ENCODE measurements around the gene IRF3. TPM values are rescaled to one million over a fixed set of nuclear protein-coding genes. Genes with fewer than 3 reads are reported as not detected.

Gene IRF3
- total RNA-seq, 1 experiment from 2014 or later, result 56.9 TPM

- H3K9me3 ChIP-seq (replicated peaks), result no peaks in the 10 kb centered on the region
- no peaks in the 10 kb centered on the region for H3K27me3 ChIP-seq (replicated peaks)
- H3K4me1 ChIP-seq (replicated peaks), result peaks cover 19% of the 10 kb centered on the region
- H3K4me3 ChIP-seq, result no peak overlapping the region
- H3K27ac ChIP-seq, result no peak overlapping the region
- no peak for DNase-seq (ENCODE audit: low read depth in 1 of 2, low spot score in 2 of 2)
- H3K36me3 ChIP-seq, result peaks cover 43% of the 10 kb centered on the region
Measured at GRCh38 chr19:49669516-49669915, 3.9 kb upstream of the IRF3 start.

GRCh38 chr19:49667473-49667872, 1.8 kb upstream of the IRF3 start:
- Histone ChIP-seq H3K4me1 (replicated peaks) (peaks cover 25% of the 10 kb centered on the region), H3K4me3 (no peak overlapping the region), H3K27me3 (replicated peaks) (no peaks in the 10 kb centered on the region), H3K9me3 (replicated peaks) (no peaks in the 10 kb centered on the region), H3K27ac (no peak overlapping the region), H3K36me3 (peaks cover 49% of the 10 kb centered on the region)
- DNase-seq (ENCODE audit: low read depth in 1 of 2, low spot score in 2 of 2), result no peak

GRCh38 chr19:49666120-49666444, 425 bp upstream of the IRF3 start:
- Histone ChIP-seq H3K27me3 (replicated peaks) (no peaks in the 10 kb centered on the region), H3K27ac (peak overlapping the region; percentile 11; the same call in 1 of the 2 replicates), H3K36me3 (peaks cover 54% of the 10 kb centered on the region), H3K4me1 (replicated peaks) (peaks cover 20% of the 10 kb centered on the region), H3K4me3 (peak overlapping the region; percentile 56), H3K9me3 (replicated peaks) (no peaks in the 10 kb centered on the region)
- DNase-seq (ENCODE audit: low read depth in 1 of 2, low spot score in 2 of 2), result no peak

GRCh38 chr19:49665036-49665350, 664 bp downstream of the IRF3 start:
- no peaks in the 10 kb centered on the region for H3K9me3 ChIP-seq (replicated peaks)
- H3K27ac ChIP-seq, result peak overlapping the region; percentile 11
- peak overlapping the region; percentile 56 for H3K4me3 ChIP-seq
- DNase-seq (ENCODE audit: low read depth in 1 of 2, low spot score in 2 of 2), result no peak
- H3K27me3 ChIP-seq (replicated peaks), result no peaks in the 10 kb centered on the region
- H3K4me1 ChIP-seq (replicated peaks), result peaks cover 20% of the 10 kb centered on the region
- peaks cover 56% of the 10 kb centered on the region for H3K36me3 ChIP-seq

- no peaks in the 10 kb centered on the region for H3K9me3 ChIP-seq (replicated peaks)
- H3K36me3 ChIP-seq, result peaks cover 57% of the 10 kb centered on the region
- H3K27me3 ChIP-seq (replicated peaks), result no peaks in the 10 kb centered on the region
- H3K27ac ChIP-seq, result 0 out of 2 replicates have a peak overlapping the region, but pooled peaks have one; percentile 12
- H3K4me1 ChIP-seq (replicated peaks), result peaks cover 20% of the 10 kb centered on the region
- peak; percentile 80 to 91 for DNase-seq (ENCODE audit: low read depth in 1 of 2, low spot score in 2 of 2)
- peak overlapping the region; percentile 56 for H3K4me3 ChIP-seq
Measured at GRCh38 chr19:49664171-49665035, 1.3 kb downstream of the IRF3 start.

GRCh38 chr19:49663224-49663623, 2.4 kb downstream of the IRF3 start:
- Histone ChIP-seq H3K9me3 (replicated peaks) (no peaks in the 10 kb centered on the region), H3K27ac (no peak overlapping the region), H3K36me3 (peaks cover 59% of the 10 kb centered on the region), H3K27me3 (replicated peaks) (no peaks in the 10 kb centered on the region), H3K4me1 (replicated peaks) (peaks cover 20% of the 10 kb centered on the region), H3K4me3 (no peak overlapping the region)
- no peak for DNase-seq (ENCODE audit: low read depth in 1 of 2, low spot score in 2 of 2)

- H3K9me3 ChIP-seq (replicated peaks), result no peaks in the 10 kb centered on the region
- no peak for DNase-seq (ENCODE audit: low read depth in 1 of 2, low spot score in 2 of 2)
- peaks cover 63% of the 10 kb centered on the region for H3K36me3 ChIP-seq
- no peaks in the 10 kb centered on the region for H3K27me3 ChIP-seq (replicated peaks)
- no peak overlapping the region for H3K4me3 ChIP-seq
- no peak overlapping the region for H3K27ac ChIP-seq
- H3K4me1 ChIP-seq (replicated peaks), result peaks cover 15% of the 10 kb centered on the region
Measured at GRCh38 chr19:49662011-49662410, 3.6 kb downstream of the IRF3 start.

- no peak overlapping the region for H3K4me3 ChIP-seq
- H3K36me3 ChIP-seq, result peaks cover 76% of the 10 kb centered on the region
- no peaks in the 10 kb centered on the region for H3K27me3 ChIP-seq (replicated peaks)
- DNase-seq (ENCODE audit: low read depth in 1 of 2, low spot score in 2 of 2), result no peak
- H3K4me1 ChIP-seq (replicated peaks), result peaks cover 6% of the 10 kb centered on the region; the same call in 1 of the 2 replicates
- H3K9me3 ChIP-seq (replicated peaks), result no peaks in the 10 kb centered on the region
- H3K27ac ChIP-seq, result no peak overlapping the region
Measured at GRCh38 chr19:49660338-49660961, 5.2 kb downstream of the IRF3 start.

GRCh38 chr19:49658566-49659442, 6.9 kb downstream of the IRF3 start:
- Histone ChIP-seq H3K36me3 (peaks cover 90% of the 10 kb centered on the region), H3K4me1 (replicated peaks) (peaks cover 1% of the 10 kb centered on the region; the same call in 1 of the 2 replicates), H3K9me3 (replicated peaks) (no peaks in the 10 kb centered on the region), H3K27me3 (replicated peaks) (no peaks in the 10 kb centered on the region), H3K4me3 (no peak overlapping the region), H3K27ac (no peak overlapping the region)
- no peak for DNase-seq (ENCODE audit: low read depth in 1 of 2, low spot score in 2 of 2)

GRCh38 chr19:49658139-49658517, 7.5 kb downstream of the IRF3 start:
- Histone ChIP-seq H3K4me3 (no peak overlapping the region), H3K27ac (no peak overlapping the region), H3K9me3 (replicated peaks) (no peaks in the 10 kb centered on the region), H3K27me3 (replicated peaks) (no peaks in the 10 kb centered on the region), H3K36me3 (peaks cover 93% of the 10 kb centered on the region), H3K4me1 (replicated peaks) (no peaks in the 10 kb centered on the region)
- no peak for DNase-seq (ENCODE audit: low read depth in 1 of 2, low spot score in 2 of 2)

- DNase-seq (ENCODE audit: low read depth in 1 of 2, low spot score in 2 of 2), result no peak
- Histone ChIP-seq H3K9me3 (replicated peaks) (no peaks in the 10 kb centered on the region), H3K27ac (no peak overlapping the region), H3K36me3 (peaks cover 92% of the 10 kb centered on the region), H3K4me3 (no peak overlapping the region), H3K4me1 (replicated peaks) (no peaks in the 10 kb centered on the region), H3K27me3 (replicated peaks) (no peaks in the 10 kb centered on the region)
Measured at GRCh38 chr19:49657493-49658138, 8.0 kb downstream of the IRF3 start.

GRCh38 chr19:49656456-49657109, 9.1 kb downstream of the IRF3 start:
- Histone ChIP-seq H3K4me1 (replicated peaks) (no peaks in the 10 kb centered on the region), H3K27me3 (replicated peaks) (no peaks in the 10 kb centered on the region), H3K9me3 (replicated peaks) (no peaks in the 10 kb centered on the region), H3K27ac (no peak overlapping the region), H3K4me3 (no peak overlapping the region), H3K36me3 (peaks cover 88% of the 10 kb centered on the region)
- no peak for DNase-seq (ENCODE audit: low read depth in 1 of 2, low spot score in 2 of 2)

Measured in SJSA1 (cell line).